Measurements from ENCODE around the gene ESYT2.
"Not testable (repeated sequence)": the region's sequence is repeated elsewhere in the genome, so short reads cannot be mapped to it uniquely, and the experiment has no call there.

Gene ESYT2, protein sequence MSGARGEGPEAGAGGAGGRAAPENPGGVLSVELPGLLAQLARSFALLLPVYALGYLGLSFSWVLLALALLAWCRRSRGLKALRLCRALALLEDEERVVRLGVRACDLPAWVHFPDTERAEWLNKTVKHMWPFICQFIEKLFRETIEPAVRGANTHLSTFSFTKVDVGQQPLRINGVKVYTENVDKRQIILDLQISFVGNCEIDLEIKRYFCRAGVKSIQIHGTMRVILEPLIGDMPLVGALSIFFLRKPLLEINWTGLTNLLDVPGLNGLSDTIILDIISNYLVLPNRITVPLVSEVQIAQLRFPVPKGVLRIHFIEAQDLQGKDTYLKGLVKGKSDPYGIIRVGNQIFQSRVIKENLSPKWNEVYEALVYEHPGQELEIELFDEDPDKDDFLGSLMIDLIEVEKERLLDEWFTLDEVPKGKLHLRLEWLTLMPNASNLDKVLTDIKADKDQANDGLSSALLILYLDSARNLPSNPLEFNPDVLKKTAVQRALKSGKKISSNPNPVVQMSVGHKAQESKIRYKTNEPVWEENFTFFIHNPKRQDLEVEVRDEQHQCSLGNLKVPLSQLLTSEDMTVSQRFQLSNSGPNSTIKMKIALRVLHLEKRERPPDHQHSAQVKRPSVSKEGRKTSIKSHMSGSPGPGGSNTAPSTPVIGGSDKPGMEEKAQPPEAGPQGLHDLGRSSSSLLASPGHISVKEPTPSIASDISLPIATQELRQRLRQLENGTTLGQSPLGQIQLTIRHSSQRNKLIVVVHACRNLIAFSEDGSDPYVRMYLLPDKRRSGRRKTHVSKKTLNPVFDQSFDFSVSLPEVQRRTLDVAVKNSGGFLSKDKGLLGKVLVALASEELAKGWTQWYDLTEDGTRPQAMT

DNA sequence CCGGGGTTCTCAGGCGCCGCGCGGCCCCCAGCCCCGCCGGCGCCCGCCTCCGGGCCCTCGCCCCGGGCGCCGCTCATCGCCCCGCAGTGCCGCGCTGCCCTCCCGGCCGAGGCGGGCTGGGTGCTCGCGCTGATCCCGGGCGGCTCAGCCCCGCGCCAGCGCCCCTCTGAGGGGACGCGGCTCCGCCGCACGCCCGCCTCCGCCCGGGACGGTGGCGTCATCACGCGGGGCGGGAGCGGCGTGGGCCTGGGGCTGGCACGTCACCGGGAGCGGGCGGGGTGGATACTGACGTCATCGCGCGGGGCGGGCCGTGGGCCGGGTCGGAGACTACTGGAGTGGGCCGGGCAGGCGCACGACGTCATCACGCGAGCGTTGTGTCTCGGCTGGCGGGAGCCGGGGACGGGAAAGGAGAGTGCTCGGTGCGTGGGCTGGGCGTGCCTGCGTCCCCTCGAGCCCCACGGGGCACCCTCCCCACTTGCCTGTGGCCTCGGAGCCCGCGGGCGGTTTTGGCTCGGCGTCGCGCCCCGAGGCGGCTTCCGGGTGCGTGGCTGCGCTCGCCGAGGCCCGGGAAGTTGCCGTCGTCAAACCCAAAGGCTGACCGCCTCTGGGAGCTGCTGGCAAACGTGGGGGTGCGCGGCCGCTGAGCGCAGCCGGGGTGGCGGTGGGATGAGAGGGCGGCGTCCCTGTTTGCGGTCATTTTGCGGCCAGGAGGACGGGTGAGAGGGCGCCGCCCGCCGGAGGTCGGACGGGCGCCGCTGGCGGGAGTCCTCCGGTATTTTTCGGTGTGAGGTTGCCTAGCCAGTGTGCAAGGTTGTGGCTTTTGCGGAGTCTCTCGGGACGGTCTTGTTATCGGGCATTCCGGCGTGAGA, at the start of gene ESYT2:
ESYT2 (minus strand) TSS at position 168 of the 869 bp plus-strand sequence; CDS start at position 77, 91 bp downstream.
- DNase-seq = peak; percentile 98 to 99

DNA sequence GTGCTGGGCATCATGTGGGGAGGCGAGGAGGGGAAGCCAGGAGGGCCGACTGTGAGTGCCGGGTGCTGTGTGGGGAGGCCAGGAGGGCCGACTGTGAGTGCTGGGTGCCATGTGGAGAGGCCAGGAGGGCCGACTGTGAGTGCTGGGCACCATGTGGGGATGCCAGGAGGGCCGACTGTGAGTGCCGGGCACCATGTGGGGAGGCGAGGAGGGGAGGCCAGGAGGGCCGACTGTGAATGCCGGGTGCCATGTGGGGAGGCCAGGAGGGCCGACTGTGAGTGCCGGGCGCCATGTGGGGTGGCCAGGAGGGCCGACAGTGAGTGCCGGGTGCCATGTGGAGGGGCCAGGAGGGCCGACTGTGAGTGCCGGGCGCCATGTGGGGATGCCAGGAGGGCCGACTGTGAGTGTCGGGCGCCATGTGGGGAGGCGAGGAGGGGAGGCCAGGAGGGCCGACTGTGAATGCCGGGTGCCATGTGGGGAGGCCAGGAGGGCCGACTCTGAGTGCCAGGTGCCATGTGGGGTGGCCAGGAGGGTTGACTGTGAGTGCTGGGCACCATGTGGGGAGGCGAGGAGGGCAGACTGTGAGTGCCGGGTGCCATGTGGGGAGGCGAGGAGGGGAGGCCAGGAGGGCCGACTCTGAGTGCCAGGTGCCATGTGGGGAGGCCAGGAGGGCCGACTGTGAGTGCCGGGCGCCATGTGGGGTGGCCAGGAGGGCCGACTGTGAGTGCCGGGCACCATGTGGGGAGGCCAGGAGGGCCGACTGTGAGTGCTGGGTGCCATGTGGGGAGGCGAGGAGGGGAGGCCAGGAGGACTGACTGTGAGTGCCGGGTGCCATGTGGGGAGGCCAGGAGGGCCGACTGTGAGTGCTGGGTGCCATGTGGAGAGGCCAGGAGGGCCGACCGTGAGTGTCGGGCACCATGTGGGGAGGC, 49.1 kb upstream of the ESYT2 start:
- DNase-seq = not testable (repeated sequence)

DNA sequence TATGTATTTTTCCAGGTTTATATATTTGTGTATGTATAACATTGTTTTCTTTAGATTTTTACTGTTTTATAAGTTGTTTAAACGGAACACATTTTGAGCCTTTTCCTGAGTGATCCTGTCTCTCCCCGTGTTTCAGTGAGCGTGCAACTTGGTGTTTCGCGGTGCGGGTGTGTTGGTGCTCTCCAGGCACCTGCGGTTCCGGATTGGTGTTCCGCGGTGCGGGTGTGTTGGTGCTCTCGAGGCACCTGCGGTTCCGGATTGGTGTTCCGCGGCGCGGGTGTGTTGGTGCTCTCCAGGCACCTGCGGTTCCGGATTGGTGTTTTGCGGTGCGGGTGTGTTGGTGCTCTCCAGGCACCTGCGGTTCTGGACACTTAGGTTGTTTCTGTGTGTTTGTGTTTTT, 47.7 kb upstream of the ESYT2 start:
- no peak for DNase-seq

DNA sequence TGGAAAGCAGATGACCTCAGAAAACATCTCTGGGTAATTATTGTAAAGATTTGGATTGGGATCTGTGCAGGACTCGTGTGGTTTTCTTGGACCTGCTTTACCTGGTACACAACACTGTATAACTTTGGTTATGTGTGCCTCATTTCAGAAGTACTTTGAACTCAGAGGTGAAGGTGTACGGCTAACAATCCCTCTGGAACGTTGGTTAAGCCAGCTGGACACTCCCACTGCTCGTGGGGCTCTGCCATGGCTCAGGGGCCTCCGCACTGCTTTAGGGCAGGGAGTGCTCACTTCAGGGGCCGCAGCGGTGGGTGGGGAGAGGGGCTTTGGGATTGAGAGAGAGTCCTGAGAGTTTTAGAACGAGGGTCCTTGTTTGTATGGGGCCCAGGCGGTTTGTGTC, 40.6 kb upstream of the ESYT2 start:
- DNase-seq = no peak

DNA sequence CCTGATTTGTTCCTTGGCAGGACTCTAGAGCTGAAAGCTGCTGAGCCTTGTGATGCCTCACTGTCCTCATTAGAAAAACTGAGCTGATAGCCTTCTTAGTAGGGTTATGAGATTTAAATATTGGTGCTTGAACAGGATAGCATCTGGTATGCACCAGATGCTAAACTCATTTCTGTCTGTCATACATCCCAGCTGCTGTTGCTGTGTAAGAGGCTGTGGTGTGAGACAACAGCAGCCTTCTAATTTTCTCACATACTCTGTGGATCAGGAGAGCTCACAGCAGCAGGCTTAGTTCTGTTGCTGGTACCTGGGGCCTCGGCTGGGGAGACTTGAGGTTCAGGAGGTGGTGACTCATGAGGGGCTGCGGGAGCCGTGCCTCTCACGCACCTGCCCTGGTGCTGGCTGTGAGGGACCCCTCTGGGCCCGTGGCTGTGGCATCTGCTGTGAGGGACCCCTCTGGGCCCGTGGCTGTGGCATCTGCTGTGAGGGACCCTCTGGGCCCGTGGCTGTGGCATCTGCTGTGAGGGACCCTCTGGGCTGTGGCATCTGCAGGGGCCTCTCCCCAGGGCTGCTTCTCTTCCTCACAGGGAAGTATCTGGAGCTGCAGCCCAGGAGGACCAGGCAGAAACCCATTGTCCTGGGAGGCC, 39.6 kb upstream of the ESYT2 start:
- DNase-seq = no peak

DNA sequence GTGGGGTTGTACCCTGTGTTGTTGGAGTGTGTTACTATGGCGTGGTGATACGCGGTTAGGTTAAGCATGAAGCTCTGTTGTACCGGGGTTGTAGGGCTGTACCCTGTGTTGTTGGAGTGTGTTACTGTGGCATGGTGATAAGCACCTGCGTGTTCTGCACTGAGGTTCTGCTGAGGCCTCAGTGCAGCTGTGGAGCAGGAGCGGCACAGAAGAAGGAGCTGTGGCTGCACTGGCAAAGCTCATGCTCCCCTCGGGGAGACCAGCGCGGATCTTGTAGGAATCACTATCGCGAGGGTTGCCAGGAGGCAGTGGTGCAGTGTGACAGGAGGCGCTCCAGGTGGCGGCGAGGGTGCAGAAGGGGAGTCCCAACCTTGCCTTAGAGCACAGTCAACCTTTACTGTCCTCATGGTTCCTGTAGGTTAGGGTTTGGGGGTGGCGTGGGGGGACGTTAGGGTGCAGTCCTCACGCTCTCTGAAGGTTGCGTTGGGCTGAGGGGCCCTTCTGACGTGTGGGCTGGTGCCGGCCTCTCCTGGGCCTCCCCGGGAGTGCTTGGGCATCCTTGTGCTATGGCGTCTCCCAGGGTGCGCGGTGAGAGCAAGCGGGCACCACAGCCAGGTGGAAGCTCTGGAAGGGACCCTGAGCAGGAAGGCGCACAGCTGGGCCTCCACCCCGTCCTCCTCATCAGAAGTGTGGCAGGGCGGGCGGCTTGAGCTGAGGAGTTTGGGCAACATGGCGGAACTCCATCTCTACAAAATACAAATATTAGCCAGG, 38.1 kb upstream of the ESYT2 start:
- DNase-seq = no peak

DNA sequence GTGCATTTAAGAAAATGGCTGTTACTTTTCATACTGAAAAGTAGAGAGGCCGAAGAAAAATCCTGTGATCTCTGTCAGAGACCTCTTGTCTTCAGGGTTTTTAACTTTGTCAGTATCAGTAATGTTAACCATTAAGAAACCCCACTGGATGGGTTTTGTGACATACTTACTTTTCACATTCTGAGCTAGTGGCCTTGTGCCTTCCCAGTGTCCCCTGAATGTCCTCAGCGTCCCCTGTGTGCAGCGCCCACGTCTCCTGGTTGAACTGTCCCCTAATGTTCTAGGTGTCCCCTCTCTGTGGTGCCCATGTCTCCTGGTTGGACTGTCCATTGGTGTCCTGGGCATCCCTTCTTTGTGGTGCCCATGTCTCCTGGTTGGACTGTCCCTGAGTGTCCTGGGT, 36.7 kb upstream of the ESYT2 start:
- no peak for DNase-seq

DNA sequence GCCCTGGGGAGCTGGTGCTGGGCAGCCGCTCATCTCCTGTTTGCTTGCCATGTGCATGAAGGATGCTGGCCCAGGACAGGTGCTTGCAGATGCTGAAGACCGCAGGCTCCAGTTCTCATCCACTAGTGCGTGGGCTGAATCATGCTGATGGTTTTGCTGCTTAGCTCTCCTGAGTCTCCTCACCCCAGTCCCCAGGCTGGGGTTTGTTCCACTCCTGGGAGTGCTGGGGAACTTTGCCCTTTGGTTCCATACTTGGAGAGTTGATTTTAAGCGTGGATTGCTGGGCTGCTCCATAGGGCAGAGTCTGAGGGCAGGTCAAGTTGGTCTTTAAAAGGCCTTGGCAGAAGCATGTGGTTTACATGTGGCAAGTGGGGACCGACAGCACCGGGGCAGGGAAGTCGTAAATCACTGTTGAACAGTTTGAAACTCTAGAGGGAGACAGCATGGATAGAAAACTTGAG, 36.2 kb upstream of the ESYT2 start:
- DNase-seq = no peak

DNA sequence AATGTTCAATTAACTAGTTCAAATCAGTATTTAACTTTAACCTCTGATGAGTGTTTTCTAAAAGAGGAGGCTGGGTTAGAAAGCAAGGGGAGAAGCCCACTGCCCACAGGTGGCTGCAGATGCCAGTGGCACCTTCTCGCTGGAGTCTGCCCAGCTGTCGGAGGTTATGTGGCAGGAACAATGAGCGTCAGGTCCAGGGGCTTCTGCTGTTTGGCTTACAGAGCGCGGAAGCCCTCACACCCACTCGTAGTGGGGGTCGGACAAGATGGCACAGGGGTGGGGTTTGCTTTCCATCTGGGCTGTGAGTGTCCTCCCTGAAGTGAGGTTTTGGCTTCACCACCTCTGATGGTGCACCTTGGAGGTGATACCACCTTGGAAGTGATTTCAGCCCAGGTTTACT, 35.5 kb upstream of the ESYT2 start:
- no peak for DNase-seq

DNA sequence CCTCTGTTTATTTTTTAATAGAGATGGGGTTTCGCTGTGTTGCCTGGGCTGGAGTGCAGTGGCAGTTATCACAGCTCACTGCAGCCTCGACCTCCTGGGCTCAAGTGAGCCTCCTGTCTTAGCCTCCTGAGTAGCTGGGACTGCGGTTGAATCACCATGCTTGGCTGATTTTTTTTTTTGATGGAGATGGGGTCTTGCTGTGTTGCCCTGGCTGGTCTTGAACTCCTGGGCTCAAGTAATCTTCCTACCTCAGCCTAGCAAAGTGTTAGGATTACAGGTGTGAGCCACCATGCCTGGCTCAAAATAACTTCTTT, 35.2 kb upstream of the ESYT2 start:
- DNase-seq = no peak

DNA sequence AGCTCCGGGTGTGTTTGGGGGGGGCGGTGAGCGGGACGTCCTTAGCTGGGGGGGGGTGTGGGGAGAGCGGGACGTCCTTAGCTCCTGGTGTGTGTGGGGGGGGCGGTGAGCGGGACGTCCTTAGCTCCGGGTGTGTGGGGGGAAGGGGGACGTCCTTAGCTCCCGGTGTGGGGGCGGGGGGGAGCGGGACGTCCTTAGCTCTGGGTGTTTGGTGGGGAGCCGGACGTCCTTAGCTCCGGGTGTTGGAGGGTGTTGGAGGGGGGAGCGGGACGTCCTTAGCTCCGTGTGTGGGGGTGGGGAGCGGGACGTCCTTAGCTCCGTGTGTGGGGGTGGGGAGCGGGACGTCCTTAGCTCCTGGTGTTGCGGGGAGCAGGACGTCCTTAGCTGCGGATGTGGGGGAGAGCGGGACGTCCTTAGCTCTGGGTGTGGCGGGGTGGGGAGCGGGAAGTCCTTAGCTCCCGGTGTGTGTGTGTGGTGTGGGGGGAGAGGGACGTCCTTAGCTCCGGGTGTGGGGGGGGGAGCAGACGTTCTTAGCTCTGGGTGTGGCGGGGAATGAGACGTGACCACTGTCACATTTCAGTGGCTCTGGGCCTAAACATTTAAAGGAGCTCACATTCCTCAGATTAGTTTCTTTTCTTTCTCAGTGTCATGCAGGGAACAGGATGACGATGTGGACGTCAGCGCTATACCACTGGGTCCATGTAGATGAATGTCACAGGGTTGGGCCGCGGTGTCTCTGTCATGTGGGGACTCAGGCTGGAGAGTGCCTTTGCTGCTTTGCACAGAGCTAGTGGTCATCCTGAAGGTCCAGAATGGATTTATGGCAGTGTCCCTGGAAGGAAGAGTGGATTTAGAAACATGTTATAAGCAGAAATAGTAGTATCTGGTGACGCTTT, 34.5 kb upstream of the ESYT2 start:
- peak; percentile 55 to 61 for DNase-seq

DNA sequence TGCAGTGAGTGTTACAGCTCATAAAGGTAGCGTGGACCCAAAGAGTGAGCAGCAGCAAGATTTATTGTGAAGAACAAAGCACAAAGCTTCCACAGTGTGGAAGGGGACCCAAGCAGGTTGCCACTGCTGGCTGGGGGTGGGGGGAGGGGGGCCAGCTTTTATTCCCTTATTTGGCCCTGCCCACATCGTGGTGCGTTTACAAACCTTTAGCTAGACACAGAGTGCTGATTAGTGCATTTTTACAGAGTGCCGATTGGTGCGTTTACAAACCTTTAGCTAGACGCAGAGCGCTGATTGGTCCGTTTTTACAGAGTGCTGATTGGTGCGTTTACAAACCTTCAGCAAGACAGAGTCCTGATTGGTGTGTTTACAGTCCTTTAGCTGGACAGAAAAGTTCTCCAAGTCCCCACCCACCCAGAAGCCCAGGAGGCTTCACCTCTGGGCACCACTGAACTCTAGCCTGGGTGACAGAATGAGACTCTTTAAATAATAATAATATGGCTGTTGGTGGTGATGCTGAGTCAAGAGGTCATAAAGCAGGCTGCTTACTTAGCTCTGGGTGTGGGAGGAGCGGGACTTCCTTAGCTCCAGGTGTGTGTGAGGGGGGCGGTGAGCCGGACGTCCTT, 33.8 kb upstream of the ESYT2 start:
- DNase-seq = peak; percentile 18 to 37

DNA sequence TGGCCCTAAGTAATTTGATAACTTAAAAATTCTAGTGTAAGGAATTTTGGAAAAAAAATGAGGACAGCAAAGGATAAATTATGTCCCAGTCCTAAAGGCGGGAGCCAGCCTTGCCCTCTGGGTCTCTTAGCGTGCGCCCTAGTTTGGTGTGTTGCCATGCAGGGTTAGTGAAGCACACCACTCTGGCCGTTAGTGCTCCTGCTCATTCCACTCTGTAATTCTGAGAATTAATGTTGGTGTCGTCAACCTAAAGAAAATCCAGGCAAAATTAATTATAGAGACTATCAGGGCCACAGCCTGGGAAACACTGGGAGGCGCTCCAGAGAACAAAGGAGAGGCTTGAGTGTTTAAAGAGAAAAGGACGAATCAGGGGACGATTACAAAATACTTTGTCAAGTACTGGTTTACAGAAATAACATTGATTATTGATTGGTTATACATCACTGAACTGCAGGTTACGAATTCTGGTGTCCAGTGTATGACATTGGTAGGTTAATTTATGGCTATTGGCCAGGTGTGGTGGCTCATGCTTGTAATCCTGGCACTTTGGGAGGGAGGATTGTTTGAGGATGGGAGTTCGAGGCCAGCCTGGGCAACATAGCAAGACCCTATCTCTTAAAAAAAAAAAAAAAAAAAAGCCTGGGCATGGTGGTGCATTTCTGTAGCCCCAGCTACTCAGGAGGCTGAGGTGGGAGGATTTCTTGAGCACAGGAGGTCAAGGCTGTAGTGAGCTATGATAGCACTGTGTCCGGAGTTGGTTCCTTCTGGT, 32.8 kb upstream of the ESYT2 start:
- DNase-seq = no peak

DNA sequence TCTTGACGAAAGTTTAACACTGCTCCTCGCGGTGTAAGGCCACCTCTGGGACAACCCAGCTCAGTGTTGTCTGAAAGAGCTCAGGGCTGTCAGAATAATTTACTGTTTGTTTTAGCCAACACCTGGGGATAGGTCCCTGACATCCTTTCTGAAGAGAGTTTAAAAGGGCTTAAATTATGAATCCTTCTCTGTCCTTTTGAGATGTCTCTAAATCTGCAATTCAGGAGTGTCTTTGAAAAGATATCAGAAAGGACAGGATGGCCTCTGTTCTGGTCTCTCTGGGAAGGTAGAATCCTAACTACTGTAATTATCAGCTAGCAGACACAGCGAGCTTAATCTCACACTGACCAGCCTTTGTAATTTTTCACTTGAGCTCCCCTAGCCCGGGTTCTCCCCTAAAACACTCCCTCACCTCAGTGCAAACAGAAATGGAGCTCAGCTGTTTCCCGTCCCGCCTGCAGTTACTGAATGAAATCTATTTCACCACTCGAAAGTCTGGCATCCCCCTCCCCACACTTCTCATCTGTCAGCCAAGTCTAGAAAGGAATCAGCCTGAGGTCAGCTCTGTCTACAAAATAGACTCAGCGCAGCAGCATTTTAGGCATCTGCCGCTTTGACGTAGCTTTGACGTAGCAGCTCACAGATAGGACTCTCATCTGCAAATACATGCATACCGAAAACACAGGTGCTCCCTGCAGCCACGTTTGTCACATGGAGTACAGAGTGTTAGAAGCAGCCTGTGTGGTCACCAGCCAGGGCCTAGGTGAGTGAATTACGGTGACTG, 31.9 kb upstream of the ESYT2 start:
- no peak for DNase-seq

DNA sequence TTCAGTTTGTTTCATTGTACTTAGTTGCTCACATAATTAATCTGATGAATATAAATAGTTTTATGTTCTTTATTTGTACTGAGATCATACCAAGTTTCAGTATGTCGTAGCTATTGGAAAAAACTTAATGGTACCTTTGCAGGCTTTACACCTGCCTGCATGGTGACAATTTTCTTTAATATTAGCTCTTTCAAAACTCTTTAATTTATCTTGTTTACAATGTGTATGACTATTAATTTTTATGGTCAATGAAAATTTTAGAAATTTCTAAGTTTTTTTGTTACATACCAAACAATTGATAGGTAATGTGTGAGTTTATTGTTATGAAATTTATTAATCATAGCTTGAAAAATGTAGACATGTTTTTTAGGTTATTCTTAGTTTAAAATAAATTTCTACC, 31.1 kb upstream of the ESYT2 start:
- no peak for DNase-seq

DNA sequence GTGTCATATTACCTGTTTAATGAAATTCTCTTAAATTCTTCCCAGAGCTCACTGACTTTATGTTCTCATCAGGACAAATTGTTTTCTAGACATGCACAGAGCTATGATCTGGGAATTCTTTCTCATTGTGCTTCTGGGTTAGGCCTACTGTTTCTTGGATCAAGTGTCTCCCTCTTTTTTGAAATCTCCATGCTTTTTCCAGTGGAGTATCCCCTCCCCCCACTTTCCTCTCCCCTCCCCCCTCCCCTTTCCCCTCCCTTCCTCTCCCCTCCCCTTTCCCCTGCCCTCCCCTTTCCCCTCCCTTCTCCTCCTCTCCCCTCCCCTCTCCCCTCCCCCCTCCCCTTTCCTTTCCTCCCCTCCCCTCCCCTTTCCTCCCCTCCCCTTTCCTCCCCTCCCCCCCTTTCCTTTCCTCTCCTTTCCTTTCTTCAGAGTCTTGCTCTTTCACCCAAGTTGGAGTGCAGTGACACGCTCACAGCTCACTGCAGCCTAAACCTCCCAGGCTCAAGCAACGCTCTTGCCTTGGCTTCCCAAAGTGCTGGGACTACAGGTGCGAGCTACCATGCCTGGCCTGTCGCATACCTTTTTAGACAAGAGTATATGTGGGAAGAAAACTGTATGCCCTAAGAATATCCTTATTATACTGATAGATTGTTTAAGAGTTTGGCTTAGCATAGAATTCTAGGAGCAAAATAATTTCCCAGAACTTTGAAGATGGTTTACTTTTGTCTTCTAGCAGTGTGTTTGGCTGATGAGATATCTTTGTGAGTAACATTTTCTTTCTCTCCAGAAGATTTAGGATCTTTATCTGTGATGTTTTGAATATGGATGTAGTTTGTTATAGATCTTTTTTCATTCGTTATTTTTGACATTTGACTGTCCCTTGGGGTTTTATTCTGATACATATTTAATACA, 29.5 kb upstream of the ESYT2 start:
- no peak for DNase-seq

All from CD4-positive, alpha-beta T cell treated with Interferon alpha-2 for 1 hour (primary cell).